ENCODE results near the gene VPS51.
"Not testable (repeated sequence)": the region's sequence is repeated elsewhere in the genome, so short reads cannot be mapped to it uniquely, and the experiment has no call there.

Gene VPS51

GRCh38 chr11:65136515-65137096, 40.6 kb downstream of the VPS51 start:
- peaks cover 42% of the 10 kb centered on the region for H3K4me1 Mint-ChIP-seq
- H3K9me3 Mint-ChIP-seq = peaks cover 3% of the 10 kb centered on the region
- no peaks in the 10 kb centered on the region for H3K36me3 Mint-ChIP-seq (ENCODE audit: low read depth)
- H3K27ac Mint-ChIP-seq = no peak overlapping the region
- no peak for DNase-seq
- TF ChIP-seq, protein P1, sequence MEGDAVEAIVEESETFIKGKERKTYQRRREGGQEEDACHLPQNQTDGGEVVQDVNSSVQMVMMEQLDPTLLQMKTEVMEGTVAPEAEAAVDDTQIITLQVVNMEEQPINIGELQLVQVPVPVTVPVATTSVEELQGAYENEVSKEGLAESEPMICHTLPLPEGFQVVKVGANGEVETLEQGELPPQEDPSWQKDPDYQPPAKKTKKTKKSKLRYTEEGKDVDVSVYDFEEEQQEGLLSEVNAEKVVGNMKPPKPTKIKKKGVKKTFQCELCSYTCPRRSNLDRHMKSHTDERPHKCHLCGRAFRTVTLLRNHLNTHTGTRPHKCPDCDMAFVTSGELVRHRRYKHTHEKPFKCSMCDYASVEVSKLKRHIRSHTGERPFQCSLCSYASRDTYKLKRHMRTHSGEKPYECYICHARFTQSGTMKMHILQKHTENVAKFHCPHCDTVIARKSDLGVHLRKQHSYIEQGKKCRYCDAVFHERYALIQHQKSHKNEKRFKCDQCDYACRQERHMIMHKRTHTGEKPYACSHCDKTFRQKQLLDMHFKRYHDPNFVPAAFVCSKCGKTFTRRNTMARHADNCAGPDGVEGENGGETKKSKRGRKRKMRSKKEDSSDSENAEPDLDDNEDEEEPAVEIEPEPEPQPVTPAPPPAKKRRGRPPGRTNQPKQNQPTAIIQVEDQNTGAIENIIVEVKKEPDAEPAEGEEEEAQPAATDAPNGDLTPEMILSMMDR (IDR thresholded peaks at IDR 0.05) = no peak
- peak overlapping the region; percentile 99 for H3K4me3 Mint-ChIP-seq
- peaks cover 41% of the 10 kb centered on the region for H3K27me3 Mint-ChIP-seq (ENCODE audit: low read depth, poor library complexity)

- H3K9me3 Mint-ChIP-seq = peaks cover 16% of the 10 kb centered on the region
- H3K36me3 Mint-ChIP-seq (ENCODE audit: low read depth) = no peaks in the 10 kb centered on the region
- TF ChIP-seq, protein P1 (IDR thresholded peaks at IDR 0.05) = no peak
- peaks cover 11% of the 10 kb centered on the region for H3K4me1 Mint-ChIP-seq
- no peak overlapping the region for H3K27ac Mint-ChIP-seq
- DNase-seq = no peak
- H3K4me3 Mint-ChIP-seq = no peak overlapping the region
- peaks cover 81% of the 10 kb centered on the region for H3K27me3 Mint-ChIP-seq (ENCODE audit: low read depth, poor library complexity)
Measured at GRCh38 chr11:65141896-65142494, 46.0 kb downstream of the VPS51 start.

GRCh38 chr11:65147352-65148075, 51.5 kb downstream of the VPS51 start:
- Mint-ChIP-seq H3K36me3 (ENCODE audit: low read depth) (no peaks in the 10 kb centered on the region), H3K9me3 (peaks cover 17% of the 10 kb centered on the region), H3K27me3 (ENCODE audit: low read depth, poor library complexity) (peaks cover 51% of the 10 kb centered on the region), H3K27ac (no peak overlapping the region), H3K4me3 (no peak overlapping the region), H3K4me1 (peaks cover 13% of the 10 kb centered on the region)
- DNase-seq = no peak
- TF ChIP-seq, protein P1 (IDR thresholded peaks at IDR 0.05) = no peak

GRCh38 chr11:65148657-65149056, 52.6 kb downstream of the VPS51 start:
- TF ChIP-seq, protein P1 (IDR thresholded peaks at IDR 0.05) = no peak
- Mint-ChIP-seq H3K27ac (no peak overlapping the region), H3K4me1 (peaks cover 13% of the 10 kb centered on the region), H3K36me3 (ENCODE audit: low read depth) (no peaks in the 10 kb centered on the region), H3K27me3 (ENCODE audit: low read depth, poor library complexity) (peaks cover 55% of the 10 kb centered on the region), H3K9me3 (peaks cover 22% of the 10 kb centered on the region), H3K4me3 (no peak overlapping the region)
- DNase-seq = no peak

GRCh38 chr11:65150131-65150508, 54.1 kb downstream of the VPS51 start:
- H3K36me3 Mint-ChIP-seq (ENCODE audit: low read depth); H3K27ac Mint-ChIP-seq; H3K4me3 Mint-ChIP-seq; DNase-seq: not testable (repeated sequence)
- Mint-ChIP-seq H3K4me1 (peaks cover 13% of the 10 kb centered on the region), H3K27me3 (ENCODE audit: low read depth, poor library complexity) (peaks cover 48% of the 10 kb centered on the region), H3K9me3 (peaks cover 22% of the 10 kb centered on the region)

- H3K4me1 Mint-ChIP-seq = peaks cover 13% of the 10 kb centered on the region
- H3K9me3 Mint-ChIP-seq = peaks cover 21% of the 10 kb centered on the region
- TF ChIP-seq, protein P1 (IDR thresholded peaks at IDR 0.05) = no peak
- no peak overlapping the region for H3K4me3 Mint-ChIP-seq
- H3K27ac Mint-ChIP-seq = peak overlapping the region; percentile 18
- H3K36me3 Mint-ChIP-seq (ENCODE audit: low read depth) = no peaks in the 10 kb centered on the region
- peaks cover 42% of the 10 kb centered on the region for H3K27me3 Mint-ChIP-seq (ENCODE audit: low read depth, poor library complexity)
- DNase-seq = no peak
Measured at GRCh38 chr11:65150509-65151299, 54.7 kb downstream of the VPS51 start.
